Transverse colon (tissue), 4 donors: ENCODE data around the gene FAM171A2.
"Not testable (repeated sequence)": the region's sequence is repeated elsewhere in the genome, so short reads cannot be mapped to it uniquely, and the experiment has no call there.

ENCODE experiments used
- CTCF ChIP-seq, 5 experiments: fragments of 200-600 bp in 3 of 5; fragments of 450-650 bp in 2 of 5; sonication (generic) in 3 of 5; IDR thresholded peaks; 1 replicate in 2 of 5; 2 replicates in 3 of 5; pipeline ENCODE4 v1.5.1; 2016 to 2017; ENCODE audit warnings: antibody characterized with exemption in 5 of 5, inconsistent platforms in 3 of 5, mild to moderate bottlenecking in 2 of 5, moderate library complexity in 1 of 5
- POLR2A ChIP-seq: fragments of 450-650 bp; IDR thresholded peaks from one replicate; pipeline ENCODE4 v1.6.1; 2016; ENCODE audit warnings: antibody characterized with exemption, mild to moderate bottlenecking, moderate library complexity
- POLR2AphosphoS5 ChIP-seq, 3 donors: sonication (generic); formaldehyde crosslinking; IDR thresholded peaks; one replicate each; pipeline ENCODE4 v1.6.1; 2016; ENCODE audit warnings: antibody characterized with exemption in 3 of 3

DNA sequence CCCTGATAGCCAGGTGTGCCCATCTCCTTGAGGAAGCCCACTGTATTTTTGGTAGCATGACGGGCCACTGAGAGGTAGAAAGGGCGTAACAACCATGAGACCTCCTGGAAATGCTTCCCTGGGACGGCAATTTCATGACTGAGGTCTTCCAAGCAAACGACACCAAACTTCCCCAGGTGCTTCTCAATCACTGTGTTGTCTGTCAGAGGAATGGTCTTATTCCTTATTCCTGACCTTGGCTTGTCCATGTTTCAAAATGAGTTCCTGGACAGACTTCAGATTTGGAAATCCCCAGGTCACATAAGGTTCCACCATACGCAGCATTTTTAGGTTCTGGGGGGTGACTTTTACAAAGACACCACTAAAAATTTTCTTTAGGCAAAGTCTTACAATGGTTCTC lies 1.4 kb upstream of the FAM171A2 start:
- not testable (repeated sequence) for TF ChIP-seq POLR2AphosphoS5 (IDR thresholded peaks at IDR 0.05); CTCF (IDR thresholded peaks at IDR 0.05); POLR2A
